HG03280 (cell line): ENCODE measurements around the gene SIAH2.

Experiments used
- ATAC-seq: cut with Tn5 transposase; IDR thresholded peaks from one replicate; pipeline ENCODE4 v1.9.1; 2021; ENCODE audit warnings: mild to moderate bottlenecking, moderate library complexity; ENCODE audit not compliant: unreplicated experiment

Gene SIAH2

DNA sequence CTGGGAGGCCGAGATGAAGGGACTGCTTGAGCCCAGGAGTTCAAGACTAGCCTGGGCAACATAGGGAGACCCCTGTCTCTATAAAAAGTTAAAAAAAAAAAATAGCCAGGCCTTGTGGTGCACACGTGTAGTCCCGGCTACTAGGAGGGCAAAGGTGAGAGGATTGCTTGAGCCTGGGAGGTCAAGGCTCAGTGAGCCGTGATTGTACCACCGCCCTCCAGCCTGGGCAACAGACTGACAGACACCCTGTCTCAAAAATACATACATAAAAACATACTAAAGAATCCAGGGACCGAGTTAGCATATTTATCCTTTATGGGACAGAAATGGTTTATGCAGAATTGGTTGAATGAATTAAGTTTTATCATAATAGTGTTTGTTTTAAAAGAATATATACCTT lies 13.7 kb downstream of the SIAH2 start:
- ATAC-seq = no peak

DNA sequence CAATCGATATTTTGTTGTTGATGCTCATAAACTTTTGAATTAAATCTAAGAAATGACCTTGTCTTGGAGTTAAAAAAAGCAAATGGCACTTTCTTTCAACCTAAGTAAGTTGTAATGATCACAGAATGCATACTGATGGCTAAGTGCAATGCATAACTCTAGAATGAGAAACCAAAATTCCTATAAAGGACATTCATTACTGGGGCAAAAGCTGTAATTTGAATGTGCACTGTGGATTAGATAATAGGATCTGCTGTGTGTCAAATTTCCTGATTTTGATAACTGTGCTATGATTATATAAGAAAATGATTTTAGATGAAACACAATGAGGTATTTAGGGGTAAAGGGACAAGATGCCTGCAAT lies 14.3 kb downstream of the SIAH2 start:
- no peak for ATAC-seq

DNA sequence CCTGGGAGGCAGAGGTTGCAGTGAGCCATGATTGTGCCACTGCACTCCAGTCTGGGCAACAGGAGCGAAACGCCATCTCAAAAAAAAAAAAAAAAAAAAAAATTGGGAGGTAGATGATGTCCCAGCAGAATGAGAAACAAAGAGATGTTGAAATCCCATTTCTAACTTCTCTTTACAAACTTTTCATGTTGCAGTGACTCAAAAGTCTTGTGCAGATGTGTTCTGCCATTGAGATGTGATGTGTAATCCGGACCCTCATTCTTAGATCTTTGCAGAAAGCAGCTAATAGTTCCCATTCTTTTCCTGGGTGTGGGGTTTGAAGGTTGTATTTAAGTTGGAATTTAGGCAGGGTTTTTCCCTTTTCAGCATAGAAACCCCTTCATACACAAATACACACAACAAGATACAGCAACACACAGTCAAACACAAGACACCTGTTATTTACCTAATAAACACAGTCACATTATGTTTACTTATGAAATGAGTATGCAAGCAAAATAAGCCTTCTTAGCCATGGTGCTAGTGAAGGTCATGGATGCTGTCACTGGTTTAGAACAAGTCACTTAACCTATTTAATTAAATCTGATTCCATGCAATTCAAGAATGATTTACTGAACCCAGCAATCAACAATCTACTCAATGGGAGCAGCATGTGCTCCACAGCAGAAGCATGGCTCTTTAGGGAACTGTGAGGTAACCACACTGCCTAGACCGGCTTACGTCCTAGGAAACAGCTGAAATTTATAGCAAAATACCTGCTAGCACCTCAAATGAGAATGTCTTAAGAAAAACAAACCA lies 14.9 kb downstream of the SIAH2 start:
- no peak for ATAC-seq

DNA sequence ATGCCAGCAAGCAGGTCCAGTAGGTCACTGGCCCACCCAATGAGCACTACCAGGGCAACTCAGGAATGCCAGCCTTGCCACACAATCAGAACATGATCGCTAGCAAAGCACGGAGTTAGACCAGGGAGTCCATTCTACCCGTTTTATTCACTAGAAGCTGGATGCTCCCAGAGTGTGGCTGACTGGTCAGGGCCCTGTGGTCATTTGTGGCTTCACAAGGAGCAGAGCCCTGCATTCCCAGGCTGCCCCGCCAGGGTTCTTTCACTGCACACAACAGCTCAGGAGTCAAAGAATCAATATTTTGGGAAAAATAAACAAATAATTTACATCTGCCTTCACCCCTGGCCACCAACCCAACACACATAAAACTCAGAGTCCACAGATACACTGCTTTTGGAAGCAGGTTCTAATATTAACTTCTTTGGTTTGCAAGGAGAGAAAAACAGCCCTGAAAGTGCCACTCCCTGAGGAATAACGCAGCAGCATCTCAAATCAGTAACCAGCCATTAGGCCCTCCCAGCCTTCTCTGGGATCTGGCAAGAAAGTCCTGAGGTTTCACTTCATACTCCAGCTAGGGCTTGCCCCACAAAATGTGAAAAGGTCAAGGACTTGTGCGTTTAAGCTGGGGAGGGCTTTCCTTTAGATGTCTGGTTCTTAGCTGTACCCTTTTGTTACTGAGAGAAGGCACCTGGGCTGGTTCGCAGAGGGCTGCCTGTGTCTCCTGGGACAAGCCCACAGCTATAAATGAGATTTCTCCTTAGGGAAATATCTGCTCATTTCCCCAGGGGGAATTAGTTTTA lies 16.0 kb downstream of the SIAH2 start:
- no peak for ATAC-seq

DNA sequence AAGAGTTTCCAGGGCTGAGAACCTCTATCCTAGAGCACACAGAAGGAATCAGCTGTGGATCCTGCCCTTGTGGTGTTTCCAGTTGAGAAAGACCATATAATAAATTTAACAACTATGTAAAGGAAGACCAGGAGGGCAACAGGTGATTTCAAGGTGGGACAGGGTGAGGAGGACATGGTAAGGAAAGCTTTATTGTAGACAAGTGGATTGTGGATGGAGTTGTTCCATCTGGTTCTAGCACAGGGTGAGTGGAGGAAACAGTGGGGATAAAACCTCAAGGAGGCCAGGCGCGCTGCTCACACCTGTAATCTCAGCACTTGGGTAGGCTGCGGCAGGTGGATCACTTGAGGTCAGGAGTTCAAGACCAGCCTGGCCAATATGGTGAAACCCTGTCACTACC lies 17.1 kb downstream of the SIAH2 start:
- ATAC-seq = no peak

DNA sequence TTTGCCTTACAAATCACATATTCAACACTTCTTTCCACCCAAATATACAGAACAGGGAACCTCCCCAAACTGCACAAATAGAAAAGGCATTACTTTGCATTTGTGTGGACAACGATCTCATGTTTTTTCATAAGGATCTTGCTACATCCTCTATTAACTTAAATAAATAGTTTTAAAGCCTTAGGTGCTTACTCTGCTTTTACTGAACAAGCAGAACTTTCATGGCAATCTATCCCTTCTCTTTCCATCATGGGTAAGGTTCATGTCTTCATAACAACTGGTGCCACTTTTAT lies 18.1 kb downstream of the SIAH2 start:
- ATAC-seq = no peak

DNA sequence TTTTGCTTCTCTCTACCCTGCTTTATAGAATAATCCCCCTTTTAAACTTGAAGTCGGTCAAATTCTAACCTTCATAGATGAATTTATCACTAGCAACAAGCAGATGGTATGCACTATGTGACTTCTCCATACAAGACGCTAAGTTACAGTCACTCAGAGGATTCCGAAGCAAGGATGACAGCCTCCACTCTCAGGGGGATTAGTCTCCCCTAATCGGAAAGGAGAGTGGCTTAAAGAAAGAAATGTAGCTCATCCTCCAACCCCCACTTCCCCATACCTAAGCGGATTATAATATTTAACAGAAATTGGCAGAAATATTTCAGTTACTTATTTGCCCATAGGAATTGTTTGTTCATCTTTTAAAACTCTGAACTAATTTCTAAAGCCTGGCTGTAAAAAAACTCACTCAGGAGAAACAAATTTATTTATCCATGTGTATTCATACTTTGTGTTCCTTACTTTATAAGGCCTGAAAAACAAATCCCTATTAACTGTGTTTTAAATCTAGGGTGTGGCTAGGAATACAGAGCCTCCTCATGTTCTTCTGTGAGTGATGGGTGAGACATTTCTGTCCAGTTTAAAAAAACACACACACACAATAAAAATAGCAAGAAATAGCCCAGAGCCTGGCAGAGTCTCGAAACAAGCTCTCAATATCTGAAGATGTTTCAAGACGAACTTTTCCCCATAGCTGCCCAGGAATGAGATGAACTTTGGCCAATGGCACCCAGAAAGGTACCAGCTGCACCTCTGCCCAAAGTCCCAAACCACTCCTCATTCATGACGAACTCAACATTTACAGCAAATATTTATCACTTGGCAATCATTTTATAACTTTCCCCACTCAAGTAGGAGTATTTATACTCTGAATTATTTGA lies 18.7 kb downstream of the SIAH2 start:
- no peak for ATAC-seq

DNA sequence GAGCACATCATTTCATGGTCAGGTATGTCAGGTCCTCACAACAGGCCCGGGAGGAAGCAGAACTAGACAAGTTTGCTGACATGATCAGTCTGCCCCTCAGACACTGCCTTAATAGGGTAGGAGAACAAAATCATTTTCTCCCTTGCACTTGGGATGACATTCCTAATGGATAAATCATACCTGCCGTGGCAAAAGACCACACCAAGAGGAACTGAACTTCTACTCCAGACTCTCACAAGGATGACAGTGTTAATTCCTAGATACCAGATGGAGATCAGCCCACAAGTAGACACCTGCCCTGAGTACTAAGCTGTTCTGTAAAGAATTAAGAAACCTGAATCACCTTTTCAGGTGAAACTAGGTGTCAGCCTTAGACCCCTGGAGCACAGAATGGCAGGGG lies 19.5 kb downstream of the SIAH2 start:
- ATAC-seq = no peak

DNA sequence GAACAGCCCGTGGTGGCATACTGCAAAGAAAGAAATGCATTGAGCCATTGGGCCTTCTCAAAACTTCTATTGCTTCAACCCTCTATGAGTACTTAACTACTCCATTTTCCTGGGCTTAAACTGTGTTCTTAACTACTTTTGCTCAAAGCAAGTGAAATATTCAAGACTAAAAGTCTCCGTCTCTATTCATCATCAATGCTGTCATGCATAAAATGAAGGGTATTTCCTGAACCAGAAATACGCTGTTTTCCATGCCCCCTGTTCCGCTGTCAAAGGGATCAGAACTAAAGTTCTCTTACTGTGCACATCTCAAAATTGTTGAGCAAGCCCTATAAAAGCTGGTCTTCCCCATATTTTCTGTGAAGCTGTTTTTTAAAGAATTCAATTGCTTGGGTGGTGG lies 20.3 kb downstream of the SIAH2 start:
- ATAC-seq = no peak

DNA sequence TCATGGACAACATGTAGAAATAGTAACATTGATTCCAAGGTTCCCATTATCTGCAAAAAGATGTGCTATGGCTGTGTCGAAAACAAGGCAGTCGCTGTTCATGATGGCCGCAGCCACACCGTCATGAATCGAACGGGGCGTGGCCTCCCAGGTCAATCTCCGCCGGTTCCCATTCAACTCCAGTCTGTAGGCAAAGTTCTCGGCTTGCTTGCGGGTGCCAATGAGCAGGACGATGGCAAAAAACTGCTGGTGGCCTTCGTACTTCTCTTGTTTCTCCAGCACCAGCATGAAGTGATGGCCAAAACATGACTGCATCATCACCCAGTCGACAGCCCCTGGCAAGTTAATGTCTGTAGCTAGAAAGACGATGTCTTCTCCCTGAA lies 20.8 kb downstream of the SIAH2 start:
- ATAC-seq = no peak

DNA sequence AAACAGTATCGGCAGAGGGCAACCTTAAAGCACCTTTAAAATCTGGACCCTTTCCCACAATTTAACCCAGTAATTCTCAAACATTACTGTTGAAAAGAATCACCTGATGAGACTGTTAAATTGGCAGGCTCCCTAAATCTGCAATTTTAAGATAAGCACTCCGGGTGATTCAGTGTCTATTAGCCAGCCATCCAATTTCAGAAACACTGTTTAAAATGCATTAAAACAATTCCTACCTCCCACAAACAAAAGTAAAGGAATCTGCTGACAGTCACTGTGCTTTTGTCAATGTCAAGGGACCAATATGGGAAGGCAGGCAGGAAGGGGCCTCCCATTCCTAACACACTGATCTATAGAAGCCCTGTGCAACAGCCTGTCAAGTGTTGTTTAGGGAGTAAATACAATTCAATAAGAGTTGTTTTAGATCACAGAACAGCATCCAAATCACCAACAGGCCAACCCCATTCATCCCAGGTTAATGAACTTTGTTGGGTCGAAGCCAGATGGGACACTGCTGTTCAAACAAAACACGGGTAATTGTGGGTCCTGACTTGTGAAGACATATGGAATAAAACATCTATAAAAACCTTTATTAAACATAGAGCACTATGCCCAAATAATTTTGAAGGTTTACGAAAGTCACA lies 21.4 kb downstream of the SIAH2 start:
- ATAC-seq = no peak

DNA sequence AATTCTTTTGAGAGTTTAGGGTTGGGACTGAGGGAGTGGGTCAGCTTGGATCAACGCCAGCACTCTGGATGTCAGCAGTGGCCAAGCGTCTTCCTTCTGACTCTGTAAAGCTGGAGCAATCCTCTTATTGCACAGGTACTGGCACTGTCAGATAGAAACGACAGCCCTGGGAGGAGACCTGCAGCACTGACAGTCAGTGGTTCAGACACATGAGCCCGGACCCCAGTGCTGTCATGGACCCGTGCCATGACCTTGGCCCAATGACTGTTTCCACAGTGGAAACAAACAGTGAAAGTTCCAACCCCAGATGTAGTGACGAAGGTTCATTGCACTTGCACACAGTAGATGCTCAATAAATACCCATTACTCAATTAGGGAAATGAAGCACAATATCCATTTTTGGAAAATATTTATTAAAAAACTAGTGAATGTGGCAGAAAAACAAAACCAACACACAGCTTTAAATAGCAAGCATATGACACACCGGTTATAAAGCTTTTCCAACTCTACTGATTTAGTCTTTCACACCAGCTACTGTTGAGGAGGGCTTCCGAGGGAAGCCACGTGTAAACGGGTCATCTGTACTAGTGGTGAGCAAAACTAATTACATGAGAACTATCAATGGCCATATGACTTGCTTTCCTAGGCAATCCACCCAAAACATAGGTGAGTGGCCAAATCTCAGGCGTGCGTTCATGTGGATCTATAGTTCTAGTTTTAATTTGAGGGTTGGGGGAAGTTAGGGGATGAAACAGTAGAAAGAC lies 22.1 kb downstream of the SIAH2 start:
- no peak for ATAC-seq

DNA sequence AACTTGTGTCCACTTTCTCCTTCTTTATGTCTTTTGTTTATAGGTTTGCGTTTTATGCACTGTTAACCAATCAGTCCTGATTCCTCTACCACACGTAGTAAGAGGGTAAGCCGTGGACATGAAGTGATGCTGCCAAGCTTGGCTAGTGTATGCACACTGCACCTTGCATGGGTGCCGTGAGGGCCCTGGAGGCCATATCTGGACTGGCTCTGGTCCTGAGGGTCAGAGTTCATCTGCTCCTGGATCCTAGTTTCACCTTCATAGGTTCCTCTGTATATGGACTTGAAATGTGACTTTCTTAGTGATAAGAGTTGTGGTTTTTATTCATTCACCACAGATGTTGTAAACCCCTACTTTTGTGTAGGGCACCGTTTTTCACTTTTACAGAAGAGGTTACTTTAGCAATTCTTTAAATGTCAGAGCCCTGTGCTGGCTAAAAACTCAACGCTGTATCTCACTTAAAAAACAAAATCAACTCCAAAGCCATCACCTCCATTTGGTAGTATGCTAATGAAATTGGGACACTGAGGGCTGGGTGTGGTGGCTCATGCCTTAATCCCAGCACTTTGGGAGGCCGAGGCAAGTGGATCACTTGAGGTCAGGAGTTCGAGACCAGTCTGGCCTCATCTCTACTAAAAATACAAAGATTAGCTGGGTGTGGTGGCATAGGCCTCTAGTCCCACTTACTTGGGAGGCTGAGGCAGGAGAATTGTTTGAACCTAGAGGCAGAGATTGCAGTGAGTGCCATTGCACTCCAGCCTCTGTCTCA lies 22.9 kb downstream of the SIAH2 start:
- ATAC-seq = peak; percentile 23

DNA sequence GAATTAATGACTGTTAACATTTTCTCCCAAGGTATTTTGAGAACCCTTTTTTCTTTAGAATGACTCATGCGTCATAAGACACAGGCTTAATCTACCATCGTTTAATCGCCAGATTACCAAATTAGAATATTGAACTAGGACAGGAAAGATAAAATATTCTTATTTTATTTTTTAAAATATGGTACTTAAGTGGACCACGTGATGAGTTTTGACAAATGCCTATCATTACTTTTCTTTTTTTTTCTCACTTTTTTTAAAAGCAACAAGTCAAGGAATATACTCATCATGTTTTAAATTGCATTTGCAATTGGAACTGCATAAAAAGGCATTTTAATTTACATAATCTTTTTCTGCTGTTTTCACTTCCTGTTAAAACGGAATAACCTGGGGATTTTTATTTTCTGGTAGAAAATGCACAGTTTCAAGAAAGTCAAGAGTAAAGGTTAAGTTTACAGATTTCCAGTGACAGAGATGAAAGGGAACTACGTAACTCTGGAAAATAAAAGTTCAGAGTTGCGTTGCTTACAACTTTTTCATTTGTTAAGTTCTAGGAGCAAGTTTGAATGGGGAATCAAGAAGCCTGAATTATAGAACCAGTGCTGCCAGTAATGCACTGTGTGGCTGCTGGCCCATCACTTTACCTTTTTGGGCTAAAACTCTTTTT lies 23.6 kb downstream of the SIAH2 start:
- ATAC-seq = peak; percentile 31

DNA sequence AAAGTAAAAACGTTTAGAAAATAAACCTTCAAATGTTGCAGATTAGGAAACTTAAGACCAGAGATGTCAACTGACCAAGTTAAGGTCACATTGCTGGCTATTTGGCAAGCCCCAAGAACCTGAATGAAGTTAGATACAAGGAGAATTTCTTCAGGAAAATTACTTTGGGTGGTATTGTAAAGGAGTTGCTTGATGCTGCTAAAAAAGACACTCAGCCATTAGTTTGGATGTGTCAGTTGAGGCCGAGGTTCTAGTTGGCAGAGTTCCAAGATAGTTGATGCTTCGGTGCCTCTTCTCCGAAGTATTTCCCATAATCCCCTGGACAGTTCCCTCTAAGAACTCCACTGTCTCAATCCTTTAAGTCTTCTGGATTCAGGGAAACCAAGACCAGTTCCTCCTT lies 24.3 kb downstream of the SIAH2 start:
- no peak for ATAC-seq

DNA sequence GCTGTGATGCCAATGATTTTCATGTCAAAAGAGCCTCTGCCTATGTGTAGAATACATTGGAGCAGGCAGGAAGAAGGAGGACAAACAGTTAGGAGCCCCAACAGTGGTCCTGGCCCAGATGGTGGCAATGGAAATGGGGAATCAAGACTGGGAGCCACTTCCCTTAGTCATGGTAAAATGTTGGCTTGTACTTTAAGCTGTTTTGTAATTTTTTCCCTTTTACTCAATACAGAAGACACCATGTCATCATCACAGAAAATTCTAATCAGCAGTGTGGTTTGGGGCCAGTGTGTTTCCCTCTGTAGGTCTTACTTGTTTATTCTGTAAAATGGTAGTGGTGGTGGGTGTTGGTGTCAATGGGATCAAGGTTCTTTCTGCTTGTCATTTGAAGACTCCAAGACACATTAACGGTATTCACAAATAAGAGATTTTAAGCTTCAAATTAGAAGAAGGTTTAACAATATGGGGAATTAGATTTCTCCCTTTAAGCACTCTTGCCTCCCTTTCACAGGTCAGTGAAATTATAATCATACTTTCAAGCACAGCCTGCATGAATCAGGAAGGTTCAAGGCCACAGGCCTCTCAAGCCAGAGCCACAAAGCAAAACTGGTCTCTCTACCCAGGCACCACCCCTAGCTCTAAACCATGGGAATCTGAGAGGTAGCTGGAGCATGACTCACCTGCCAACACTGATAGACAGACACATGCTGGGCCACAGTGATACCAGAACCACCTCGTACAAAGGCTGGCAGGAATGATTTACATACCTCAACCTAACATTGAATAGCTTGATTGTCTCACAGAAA lies 24.9 kb downstream of the SIAH2 start:
- ATAC-seq = peak; percentile 42

DNA sequence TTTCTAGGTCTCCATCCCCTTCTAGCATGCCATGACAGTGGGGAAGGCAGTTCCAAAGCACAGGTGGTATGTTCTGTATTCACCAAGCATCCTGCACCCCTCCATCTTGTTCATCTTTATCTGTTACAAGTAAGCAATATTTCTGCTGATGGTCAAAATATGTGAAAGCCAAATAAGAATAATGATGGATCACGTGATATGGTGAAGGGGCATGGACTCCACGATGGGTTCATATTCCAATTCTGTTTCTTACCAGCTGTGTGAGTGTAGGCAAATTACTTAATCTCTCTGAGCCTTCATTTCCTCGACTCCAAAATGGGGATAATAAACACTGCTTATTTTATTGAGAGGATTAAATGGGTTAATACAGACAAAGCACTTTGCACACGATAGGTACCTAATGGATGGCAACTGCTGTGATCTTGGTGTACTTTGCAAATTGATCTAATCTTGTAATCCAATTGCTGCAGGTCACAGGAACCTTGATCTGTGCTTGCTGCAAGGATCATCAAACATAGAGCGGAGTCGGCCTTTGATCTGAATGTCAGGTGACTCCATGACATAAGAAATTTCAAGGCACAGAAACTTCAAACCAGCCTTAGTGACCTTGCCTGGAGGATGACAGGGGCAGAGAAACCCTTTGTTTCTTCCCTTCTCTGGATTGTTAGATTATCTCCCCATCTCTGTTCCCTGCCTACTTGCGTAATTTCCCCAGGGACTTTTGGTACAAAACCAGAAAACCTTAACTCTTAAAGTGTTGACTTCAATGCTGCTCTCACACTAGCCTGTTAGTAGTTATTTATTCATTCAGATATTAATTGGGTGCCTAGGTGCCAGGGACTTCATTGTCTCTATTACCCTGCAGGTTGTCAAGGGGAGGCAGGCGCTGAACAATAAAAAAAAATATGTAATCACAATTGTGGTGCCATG lies 25.8 kb downstream of the SIAH2 start:
- ATAC-seq = no peak
